T-helper 17 cell (primary cell): ENCODE results near the gene CFAP221. TPM values are rescaled to one million over a fixed set of nuclear protein-coding genes. Genes with fewer than 3 reads are reported as not detected.
A peak's percentile ranks its signal among the peaks of the same experiment; 100 is the strongest.

Experiments
- ATAC-seq: fragments of 150-1000 bp; cut with Tn5 transposase; 2 replicates; pipeline ENCODE4 v1.10.0; 2021; ENCODE audit warnings: mild to moderate bottlenecking, moderate library complexity
- DNase-seq, 3 donors: peaks; one replicate each; pipeline versions ENCODE4 v3.0.0 to v3.0.0-alpha.2; 2020 to 2021
- H3K9me3 ChIP-seq: one replicate; pipeline ENCODE4 v1.7.0; 2013; ENCODE audit warnings: low read length, mild to moderate bottlenecking; ENCODE audit not compliant: control insufficient read depth, poor library complexity, severe bottlenecking
- H3K27ac Mint-ChIP-seq: one replicate; pipeline ENCODE4 v1.8.0; 2022; ENCODE audit warnings: mild to moderate bottlenecking, moderate library complexity, mixed read lengths
- H3K27me3 Mint-ChIP-seq: one replicate; pipeline ENCODE4 v1.8.0; 2022; ENCODE audit warnings: mixed read lengths
- H3K36me3 Mint-ChIP-seq: one replicate; pipeline ENCODE4 v1.8.0; 2022; ENCODE audit warnings: low read depth, mixed read lengths
- H3K4me1 Mint-ChIP-seq: one replicate; pipeline ENCODE4 v1.8.0; 2022; ENCODE audit warnings: mild to moderate bottlenecking, mixed read lengths
- H3K4me3 Mint-ChIP-seq: one replicate; pipeline ENCODE4 v1.8.0; 2022; ENCODE audit warnings: mild to moderate bottlenecking, moderate library complexity, mixed read lengths
- total RNA-seq, 4 donors: library from RNA in 2 of 4; stranded (reverse) in 2 of 4; gene quantifications; one replicate each; pipeline ENCODE4 v1.2.3 and lab custom pipeline; 2022 to 2026

Gene CFAP221
- total RNA-seq, 2 donors from 2014 or later = not detected

GRCh38 chr2:119698246-119698645 lies 154.0 kb downstream of the CFAP221 start:
- no peak for ATAC-seq
- peaks cover 35% of the 10 kb centered on the region for H3K4me1 Mint-ChIP-seq

GRCh38 chr2:119699016-119699606 lies 154.9 kb downstream of the CFAP221 start:
- Mint-ChIP-seq H3K27ac (no peak overlapping the region), H3K36me3 (peaks cover 4% of the 10 kb centered on the region), H3K4me3 (no peak overlapping the region), H3K27me3 (no peaks in the 10 kb centered on the region), H3K4me1 (peaks cover 36% of the 10 kb centered on the region)
- no peak for ATAC-seq
- no peak for DNase-seq
- H3K9me3 ChIP-seq = no peaks in the 10 kb centered on the region

More at GRCh38 chr2:119698246-119698645, 154.0 kb downstream of the CFAP221 start:
- Mint-ChIP-seq H3K36me3 (peaks cover 9% of the 10 kb centered on the region), H3K27me3 (no peaks in the 10 kb centered on the region), H3K27ac (peak overlapping the region; percentile 80), H3K4me3 (no peak overlapping the region)
- no peaks in the 10 kb centered on the region for H3K9me3 ChIP-seq
- DNase-seq = no peak

GRCh38 chr2:119700866-119701265 lies 156.6 kb downstream of the CFAP221 start:
- H3K27ac Mint-ChIP-seq = no peak overlapping the region

GRCh38 chr2:119701352-119701751 lies 157.1 kb downstream of the CFAP221 start:
- peaks cover 28% of the 10 kb centered on the region for H3K4me1 Mint-ChIP-seq
- DNase-seq (no peak), ATAC-seq (no peak)
- no peak overlapping the region for H3K4me3 Mint-ChIP-seq
- H3K36me3 Mint-ChIP-seq = peaks cover 3% of the 10 kb centered on the region
- H3K27me3 Mint-ChIP-seq = no peaks in the 10 kb centered on the region
- H3K27ac Mint-ChIP-seq = no peak overlapping the region
- no peaks in the 10 kb centered on the region for H3K9me3 ChIP-seq

More at GRCh38 chr2:119700866-119701265, 156.6 kb downstream of the CFAP221 start:
- no peaks in the 10 kb centered on the region for H3K9me3 ChIP-seq
- Mint-ChIP-seq H3K4me1 (peaks cover 28% of the 10 kb centered on the region), H3K27me3 (no peaks in the 10 kb centered on the region), H3K4me3 (no peak overlapping the region), H3K36me3 (peaks cover 3% of the 10 kb centered on the region)
- ATAC-seq = no peak
- DNase-seq = no peak

GRCh38 chr2:119702203-119702917 lies 158.1 kb downstream of the CFAP221 start:
- H3K9me3 ChIP-seq = no peaks in the 10 kb centered on the region
- Mint-ChIP-seq H3K36me3 (peaks cover 3% of the 10 kb centered on the region), H3K4me3 (no peak overlapping the region), H3K27ac (peak overlapping the region; percentile 96), H3K27me3 (no peaks in the 10 kb centered on the region), H3K4me1 (peaks cover 27% of the 10 kb centered on the region)
- DNase-seq (no peak), ATAC-seq (no peak)

GRCh38 chr2:119702918-119703401 lies 158.7 kb downstream of the CFAP221 start:
- peak; percentile 51 to 66 (median 61) for DNase-seq
- Mint-ChIP-seq H3K36me3 (no peaks in the 10 kb centered on the region), H3K4me1 (peaks cover 25% of the 10 kb centered on the region), H3K4me3 (peak overlapping the region; percentile 31), H3K27me3 (no peaks in the 10 kb centered on the region), H3K27ac (peak overlapping the region; percentile 96)
- peak; percentile 60 for ATAC-seq
- H3K9me3 ChIP-seq = no peaks in the 10 kb centered on the region

GRCh38 chr2:119703526-119703925 lies 159.3 kb downstream of the CFAP221 start:
- peak overlapping the region; percentile 96 for H3K27ac Mint-ChIP-seq
- no peak for ATAC-seq
- H3K36me3 Mint-ChIP-seq = no peaks in the 10 kb centered on the region
- DNase-seq = no peak
- no peaks in the 10 kb centered on the region for H3K27me3 Mint-ChIP-seq
- H3K9me3 ChIP-seq = no peaks in the 10 kb centered on the region
- H3K4me3 Mint-ChIP-seq = peak overlapping the region; percentile 55
- peaks cover 23% of the 10 kb centered on the region for H3K4me1 Mint-ChIP-seq

GRCh38 chr2:119704670-119705120 lies 160.4 kb downstream of the CFAP221 start:
- Mint-ChIP-seq H3K4me1 (peaks cover 23% of the 10 kb centered on the region), H3K27ac (peak overlapping the region; percentile 96), H3K27me3 (no peaks in the 10 kb centered on the region), H3K36me3 (no peaks in the 10 kb centered on the region), H3K4me3 (peak overlapping the region; percentile 62)
- no peaks in the 10 kb centered on the region for H3K9me3 ChIP-seq
- DNase-seq (no peak), ATAC-seq (peak; percentile 83)

GRCh38 chr2:119706221-119706620 lies 162.0 kb downstream of the CFAP221 start:
- Mint-ChIP-seq H3K4me3 (no peak overlapping the region), H3K4me1 (peaks cover 21% of the 10 kb centered on the region), H3K27ac (peak overlapping the region; percentile 96), H3K27me3 (no peaks in the 10 kb centered on the region), H3K36me3 (no peaks in the 10 kb centered on the region)
- ATAC-seq = no peak
- DNase-seq = no peak
- H3K9me3 ChIP-seq = no peaks in the 10 kb centered on the region

Other genes starting within 250 kb of the CFAP221 start
- gene C2orf76, start 177.6 kb upstream of the CFAP221 start, total RNA-seq = 1 to 10 TPM; 7.2 to 9.0 TPM
- 10 to 100 TPM; 39.3 to 43.0 TPM for gene DBI, start 177.5 kb upstream of the CFAP221 start, total RNA-seq
- gene TMEM37, start 112.6 kb upstream of the CFAP221 start, total RNA-seq = not detected
- not detected for gene SCTR, start 20.0 kb upstream of the CFAP221 start, total RNA-seq
- 1 to 10 TPM; 3.1 to 4.1 TPM for gene TMEM177, start 134.8 kb downstream of the CFAP221 start, total RNA-seq
- gene PTPN4, start 215.5 kb downstream of the CFAP221 start, total RNA-seq = 100 to 1,000 TPM; 128 to 149 TPM